Esophagus squamous epithelium (tissue), 4 donors: ENCODE results near the gene SETD4.

Source experiments
- CTCF ChIP-seq, 6 experiments: fragments of 450-650 bp in 4 of 6; fragments of 200-600 bp in 2 of 6; sonication (generic) in 2 of 6; IDR thresholded peaks; one replicate each; pipeline ENCODE4 v1.5.1; 2016 to 2019; ENCODE audit warnings: antibody characterized with exemption in 6 of 6, mild to moderate bottlenecking in 4 of 6, moderate library complexity in 4 of 6
- POLR2A ChIP-seq, 4 donors: fragments of 450-650 bp; IDR thresholded peaks; one replicate each; pipeline ENCODE4 v1.6.1; 2017; ENCODE audit warnings: antibody characterized with exemption in 4 of 4, mild to moderate bottlenecking in 4 of 4, moderate library complexity in 3 of 4

GRCh38 chr21:36023092-36023480 is 37.2 kb downstream of the SETD4 start:
- TF ChIP-seq POLR2A (IDR thresholded peaks at IDR 0.05) (no peak), CTCF (IDR thresholded peaks at IDR 0.05) (no peak)
